GM12878 (cell line): ENCODE results near the gene STARD10. TPM values are rescaled to one million over a fixed set of nuclear protein-coding genes. Genes with fewer than 3 reads are reported as not detected.

Experiments used
- BCL3 ChIP-seq: IDR thresholded peaks from 2 replicates; pipeline ENCODE4 v1.6.1; 2011; ENCODE audit warnings: borderline replicate concordance, low read depth, mild to moderate bottlenecking, moderate library complexity, low read length; ENCODE audit not compliant: insufficient read depth, poor library complexity, severe bottlenecking
- E2F8 ChIP-seq: fragments of 450-650 bp; IDR thresholded peaks from 2 replicates; pipeline ENCODE4 v1.6.1; 2018; ENCODE audit warnings: mild to moderate bottlenecking, low read depth, moderate library complexity; ENCODE audit not compliant: partially characterized antibody
- NFYA ChIP-seq: IDR thresholded peaks from 2 replicates; pipeline ENCODE4 v1.6.1; 2011; ENCODE audit warnings: low read depth, mild to moderate bottlenecking, low read length, improper control_type of control experiment, borderline replicate concordance
- NKRF ChIP-seq: fragments of 450-650 bp; conservative IDR thresholded peaks from 2 replicates; pipeline ENCODE4 v1.6.1; 2017; ENCODE audit warnings: mild to moderate bottlenecking, moderate library complexity
- SIX5 ChIP-seq: IDR thresholded peaks from 2 replicates; pipeline ENCODE4 v1.6.1; 2011; ENCODE audit warnings: mild to moderate bottlenecking, low read depth, low read length, moderate library complexity; ENCODE audit not compliant: severe bottlenecking
- ZNF217 ChIP-seq: fragments of 450-650 bp; IDR thresholded peaks from 2 replicates; pipeline ENCODE4 v1.6.1; 2017; ENCODE audit warnings: antibody characterized with exemption, mild to moderate bottlenecking
- polyA plus RNA-seq, 11 experiments: library from polyadenylated mRNA; depleted of rRNA in 4 of 11; unstranded in 6 of 11; stranded (reverse) in 5 of 11; fragments of >200 nt; fragmentation: Nextera tagmentation in 4 of 11; fragmentation: Illumina TruSeq in 1 of 11; extraction: Ambion mirVana in 4 of 11; extraction: Trizol in 1 of 11; gene quantifications; 1 replicate in 1 of 11; 2 replicates in 10 of 11; pipeline versions ENCODE4 v1.2.1 to v1.2.3, GENCODE V29; 2011 to 2016; ENCODE audit warnings: inconsistent platforms in 2 of 11, missing spikeins in 2 of 11, low read depth in 1 of 11
- total RNA-seq, 4 experiments: library from RNA; depleted of rRNA in 3 of 4; stranded (reverse); fragments of >200 nt in 3 of 4; fragmentation: Illumina TruSeq in 1 of 4; extraction: Trizol in 1 of 4; gene quantifications; 2 replicates each; pipeline versions ENCODE4 v1.2.1 to v1.2.3, GENCODE V29; 2013 to 2021

The STARD10 gene
- total and polyA plus RNA-seq, 10 of the 15 experiments (the other 5 are each of a cell fraction or from before 2014, with no cell fraction given), result 0.15 to 43.2 (median 23.1) TPM

- TF ChIP-seq E2F8, result no peak
- no peak for TF ChIP-seq BCL3
- TF ChIP-seq NFYA, result no peak
- no peak for TF ChIP-seq ZNF217
- no peak for TF ChIP-seq SIX5
- TF ChIP-seq NKRF, result no peak
Observed at GRCh38 chr11:72738199-72739141, 55.4 kb downstream of the STARD10 start (continued).
